Stimulated activated CD8-positive, alpha-beta memory T cell treated with anti-CD3 and anti-CD28 coated beads, Interleukin-12 subunit alpha, Interleukin-12 subunit beta, amount 100 ng/mL, for 24 hours (primary cell): ENCODE data around the gene AP2B1.
A peak's percentile ranks its signal among the peaks of the same experiment; 100 is the strongest.
"Not testable (repeated sequence)": the region's sequence is repeated elsewhere in the genome, so short reads cannot be mapped to it uniquely, and the experiment has no call there.

Experiments
- DNase-seq: peaks from one replicate; pipeline ENCODE4 v3.0.0-alpha.2; 2020; ENCODE audit errors: extremely low read depth

Gene AP2B1

DNA sequence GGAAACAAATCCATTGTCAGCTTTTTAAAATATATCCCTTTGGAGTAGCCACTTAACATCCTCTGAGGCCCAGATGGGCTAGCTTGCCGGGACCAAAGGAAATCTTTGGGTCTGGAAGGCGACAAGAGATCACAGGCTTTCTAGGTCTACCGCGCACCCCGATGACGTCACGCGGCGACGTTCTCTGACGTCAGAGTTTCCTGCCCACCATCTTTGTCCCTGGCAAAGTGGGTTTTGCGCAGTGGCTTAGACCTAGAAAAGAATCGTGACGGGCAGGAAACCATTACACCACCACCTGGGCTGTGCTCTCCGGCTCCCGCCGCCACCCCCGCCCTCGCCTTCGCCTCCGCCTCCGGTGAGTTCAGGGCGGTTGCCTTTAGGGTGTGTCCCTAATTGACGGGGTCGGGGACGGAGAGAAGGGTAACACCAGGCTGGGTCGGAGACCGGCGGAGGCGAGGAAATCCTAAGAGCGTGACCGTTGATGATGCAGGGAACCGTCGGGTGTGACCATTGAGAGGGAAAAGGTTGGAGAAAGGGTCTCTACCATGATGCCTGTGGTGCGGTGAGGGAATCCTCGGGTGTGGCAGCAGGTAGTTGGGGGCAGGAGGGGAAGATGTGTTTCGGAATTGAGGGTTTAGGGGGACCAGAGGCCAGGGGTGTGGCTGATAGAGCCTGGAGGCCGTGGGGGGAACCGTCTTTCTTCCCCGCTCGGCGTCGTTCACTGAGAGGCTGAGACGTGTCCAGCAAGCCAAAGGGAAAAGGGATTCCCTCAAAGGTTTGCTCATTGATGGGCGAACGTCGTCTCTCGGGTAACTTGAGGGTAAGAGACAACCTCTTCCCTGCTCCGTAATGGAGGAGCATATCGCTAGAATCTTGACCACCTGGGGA lies at the start of gene AP2B1:
Gene AP2B1, plus strand, starts transcription at position 249 of the 888 bp plus-strand sequence. CDS start 6,709 bp downstream, outside the sequence.
- peak; percentile 80 for DNase-seq

DNA sequence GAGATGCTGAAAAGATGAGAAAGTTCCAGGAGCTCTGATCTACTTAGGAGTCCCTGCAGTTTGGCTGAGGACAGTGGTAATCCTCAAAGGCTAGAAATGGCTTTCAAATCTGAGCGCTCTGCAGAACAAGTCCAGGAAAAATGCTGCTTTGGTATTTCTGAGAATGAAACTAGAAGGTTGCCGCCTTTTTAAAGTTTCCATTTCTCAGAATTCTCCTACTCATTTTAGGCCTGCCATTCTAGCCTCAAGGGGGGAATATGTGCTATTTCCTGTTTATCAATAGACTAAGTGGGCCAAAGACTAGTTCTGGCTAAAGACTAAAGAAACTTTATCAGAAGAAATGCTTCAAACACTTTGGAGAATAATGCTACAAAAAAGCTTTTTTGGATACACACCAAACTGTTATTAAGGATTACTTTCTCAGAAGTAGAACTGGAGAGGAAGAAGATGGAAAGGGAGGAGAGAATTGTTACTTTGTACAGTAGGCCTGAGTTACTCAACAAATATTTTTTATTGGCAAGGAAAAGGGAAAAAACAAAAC lies 49.5 kb upstream of the AP2B1 start, which contains the start of gene SLFN12L:
Gene SLFN12L, minus strand, starts transcription at position 78 of the 541 bp plus-strand sequence. CDS start 15,314 bp downstream, outside the sequence.
- DNase-seq, result no peak

DNA sequence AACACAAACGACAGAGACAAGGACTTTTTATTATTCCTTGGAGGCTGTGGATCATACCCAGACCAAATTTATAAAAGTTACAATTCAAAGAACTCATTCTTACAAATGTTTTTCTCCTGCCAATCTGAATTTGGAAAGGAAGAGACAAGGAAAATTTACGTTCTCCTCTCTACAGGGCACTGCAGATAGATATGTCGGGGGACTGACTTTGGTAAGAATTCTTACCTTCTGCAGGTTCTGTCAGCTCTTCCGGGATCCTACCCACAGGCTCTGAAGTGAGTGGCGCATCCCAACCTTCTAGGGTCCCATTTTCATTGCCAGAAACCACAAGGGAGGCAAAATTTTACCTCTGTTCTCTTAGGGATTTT lies 47.5 kb upstream of the AP2B1 start:
- no peak for DNase-seq

DNA sequence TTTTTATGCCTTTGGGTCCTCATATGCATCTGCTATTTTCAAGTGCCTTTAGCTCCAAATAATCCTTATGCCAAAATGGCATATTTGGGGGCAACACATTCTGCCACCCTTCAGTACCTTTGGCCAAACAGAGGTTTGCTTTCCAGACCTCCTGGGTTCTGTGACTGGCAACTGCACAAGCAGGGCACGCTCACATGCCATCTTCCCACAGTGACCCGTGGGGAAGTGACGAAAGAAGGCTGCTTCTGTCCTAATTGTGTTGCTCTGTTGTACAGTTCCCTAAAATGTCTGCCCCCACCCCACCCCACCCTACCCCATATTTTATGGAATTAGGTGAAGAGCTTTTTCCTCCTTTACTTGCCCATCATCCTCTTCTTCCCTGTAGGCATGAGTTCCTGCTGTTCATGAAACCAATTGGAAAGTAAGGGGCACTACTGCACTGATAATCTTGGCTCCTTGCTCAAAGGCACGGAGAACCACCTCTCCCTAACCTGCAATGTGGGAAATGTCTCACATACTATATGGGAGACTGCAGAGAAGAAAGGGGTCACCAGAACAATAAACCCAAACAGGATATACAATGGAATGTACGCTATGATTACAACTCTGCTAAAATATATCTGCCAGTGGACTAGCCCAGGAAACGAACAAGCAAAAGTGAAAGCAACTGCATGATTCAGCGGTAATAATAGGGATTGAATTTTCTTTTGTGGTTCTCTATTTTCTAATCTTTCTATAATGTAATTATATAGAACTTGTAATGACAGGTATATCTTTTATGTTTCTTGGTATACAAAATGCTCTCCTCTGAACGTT lies 46.3 kb upstream of the AP2B1 start:
- no peak for DNase-seq

- DNase-seq, result no peak
These were observed 45.7 kb upstream of the AP2B1 start for GRCh38 chr17:35541434-35541833.

DNA sequence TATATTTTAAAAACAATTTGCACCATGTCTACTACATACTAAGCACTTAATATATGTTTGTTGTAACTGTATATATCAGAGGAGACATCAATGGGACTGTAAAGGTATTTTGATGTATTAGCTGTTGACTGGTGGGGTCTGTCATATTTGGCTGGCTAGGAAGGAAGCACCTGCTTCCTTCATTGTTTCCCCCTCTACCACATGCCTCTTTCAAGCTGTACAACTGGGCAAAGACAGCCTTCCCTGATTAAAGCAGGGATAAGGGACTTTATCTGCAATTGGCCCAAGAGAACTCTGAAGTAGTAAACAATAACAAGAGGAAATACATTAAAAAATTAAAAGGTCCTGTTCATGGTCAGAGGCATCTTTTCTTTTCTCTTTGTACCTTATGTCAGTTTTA lies 44.1 kb upstream of the AP2B1 start:
- no peak for DNase-seq

- no peak for DNase-seq
These were observed 43.3 kb upstream of the AP2B1 start for GRCh38 chr17:35543856-35544255.

DNA sequence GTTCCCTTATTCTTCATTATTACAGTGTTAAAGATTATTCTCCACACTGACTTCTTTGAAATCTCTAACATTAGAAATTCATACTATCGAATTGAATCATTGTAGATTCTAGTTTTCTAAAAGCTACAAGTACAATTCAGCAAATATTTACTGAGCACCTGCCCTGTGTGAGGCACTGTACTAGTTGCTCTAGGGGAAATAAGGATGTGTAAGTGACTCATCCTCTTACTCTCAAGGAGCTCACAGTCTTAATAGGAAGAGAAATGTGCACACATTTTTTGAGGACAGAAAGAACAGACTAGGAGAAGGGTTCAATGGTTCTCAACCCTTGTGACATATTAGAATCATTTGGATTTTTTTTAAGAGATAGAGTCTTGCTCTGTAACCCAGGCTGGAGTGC lies 42.0 kb upstream of the AP2B1 start:
- DNase-seq, result no peak

DNA sequence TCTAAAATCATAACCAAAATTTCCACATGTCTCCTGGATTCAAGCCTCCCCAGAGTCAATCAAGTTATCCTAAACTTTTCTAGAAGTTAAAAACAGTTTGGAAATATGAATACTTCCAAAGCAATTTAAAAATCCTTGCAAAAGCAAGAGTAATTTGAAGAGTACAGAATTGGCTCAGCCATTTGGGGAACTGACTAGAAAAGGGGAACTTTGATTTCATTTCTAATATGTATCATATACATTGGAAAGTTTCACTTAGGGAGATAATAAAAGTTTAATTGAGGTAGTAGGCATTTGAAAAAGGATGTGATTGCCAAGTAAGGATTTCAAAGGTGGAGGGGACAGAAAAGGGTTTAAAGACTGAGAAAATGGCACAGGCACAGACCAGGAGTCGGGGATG lies 40.6 kb upstream of the AP2B1 start:
- no peak for DNase-seq

DNA sequence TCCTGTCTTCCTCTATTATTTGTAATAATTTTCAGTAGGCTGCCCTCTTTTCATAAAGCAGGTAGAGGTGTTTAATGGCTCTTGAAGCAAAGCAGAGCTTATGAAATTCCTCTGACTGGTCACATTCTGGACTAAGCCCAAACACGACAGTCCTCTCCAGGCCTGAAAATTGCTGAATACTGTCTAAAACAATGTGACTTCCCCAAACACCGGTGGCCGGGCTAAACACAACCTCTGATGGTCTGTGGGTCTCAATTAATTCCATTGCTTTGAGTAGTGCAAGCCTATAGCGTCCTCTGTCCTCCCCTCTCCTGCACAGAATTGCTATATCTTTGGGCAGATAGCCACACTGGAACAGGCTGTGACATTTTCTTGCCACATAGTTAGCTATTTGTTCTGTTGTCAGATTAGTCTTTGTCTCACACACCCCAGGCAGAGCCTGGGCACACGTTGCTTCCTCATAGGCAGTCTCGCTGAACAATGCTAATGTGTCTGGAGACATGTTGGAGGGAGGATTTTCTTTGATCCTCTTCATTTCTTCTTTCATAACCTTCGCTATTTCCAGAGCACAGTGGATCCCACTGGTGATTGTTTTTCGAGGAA lies 38.8 kb upstream of the AP2B1 start:
- DNase-seq, result no peak

- no peak for DNase-seq
These were observed 38.1 kb upstream of the AP2B1 start for GRCh38 chr17:35548978-35549377.

DNA sequence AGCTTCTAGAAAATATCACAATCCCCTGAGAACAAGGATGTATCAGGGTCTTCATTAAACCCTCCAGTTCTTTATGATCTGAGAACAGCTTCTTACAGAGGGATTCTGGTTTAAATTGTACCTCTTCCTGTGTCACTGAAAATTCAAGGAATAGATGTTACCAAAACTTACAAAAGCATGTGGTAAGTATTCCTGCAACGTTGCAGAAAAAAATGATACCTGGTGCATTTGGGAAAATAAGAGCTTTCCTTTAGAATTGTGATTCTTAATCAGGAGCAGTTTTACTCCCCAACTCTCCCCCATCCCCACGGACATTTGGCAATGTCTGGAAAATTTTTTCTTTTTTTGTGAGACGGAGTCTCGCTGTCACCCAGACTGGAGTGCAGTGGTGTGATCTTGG lies 33.8 kb upstream of the AP2B1 start:
- DNase-seq, result no peak

DNA sequence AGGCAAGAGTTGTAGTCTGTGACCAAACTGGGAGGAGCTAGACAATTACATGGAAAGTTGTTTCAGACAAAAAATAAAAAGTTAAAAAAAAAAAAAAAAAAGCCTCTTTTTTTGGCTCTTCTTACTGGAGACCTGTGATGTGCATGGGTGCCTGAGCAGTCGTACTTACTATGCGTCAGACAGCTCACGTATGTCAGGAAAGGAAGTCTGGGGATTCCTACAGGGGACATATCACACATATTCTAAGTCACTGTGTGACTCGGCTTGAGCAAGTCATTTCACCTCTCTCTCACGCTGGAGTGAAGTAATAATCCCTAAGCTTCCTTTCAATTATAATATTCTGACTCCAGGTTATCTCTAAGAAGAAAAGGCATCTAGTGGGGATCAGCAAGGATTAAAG lies 32.5 kb upstream of the AP2B1 start:
- DNase-seq, result no peak

DNA sequence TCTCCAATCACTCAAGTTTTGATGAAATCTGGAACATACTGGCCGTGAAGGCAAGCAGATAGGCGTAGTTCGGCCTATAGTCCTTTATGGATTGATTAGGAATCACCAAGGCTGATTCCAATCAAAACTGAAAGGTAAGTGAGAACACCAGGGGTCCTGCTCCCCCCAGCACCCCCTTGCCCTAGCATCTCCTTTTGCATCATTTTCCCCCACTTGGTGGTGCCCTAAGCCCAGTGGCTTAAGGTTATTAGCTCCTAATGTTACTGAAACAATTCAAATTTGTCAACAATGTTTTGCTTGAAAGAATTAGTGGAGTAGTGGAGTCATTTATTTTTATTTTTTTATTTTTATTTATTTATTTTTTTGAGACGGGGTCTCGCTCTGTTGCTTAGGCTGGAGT lies 31.4 kb upstream of the AP2B1 start:
- DNase-seq, result no peak

GRCh38 chr17:35557353-35557752 lies 29.8 kb upstream of the AP2B1 start:
- no peak for DNase-seq

DNA sequence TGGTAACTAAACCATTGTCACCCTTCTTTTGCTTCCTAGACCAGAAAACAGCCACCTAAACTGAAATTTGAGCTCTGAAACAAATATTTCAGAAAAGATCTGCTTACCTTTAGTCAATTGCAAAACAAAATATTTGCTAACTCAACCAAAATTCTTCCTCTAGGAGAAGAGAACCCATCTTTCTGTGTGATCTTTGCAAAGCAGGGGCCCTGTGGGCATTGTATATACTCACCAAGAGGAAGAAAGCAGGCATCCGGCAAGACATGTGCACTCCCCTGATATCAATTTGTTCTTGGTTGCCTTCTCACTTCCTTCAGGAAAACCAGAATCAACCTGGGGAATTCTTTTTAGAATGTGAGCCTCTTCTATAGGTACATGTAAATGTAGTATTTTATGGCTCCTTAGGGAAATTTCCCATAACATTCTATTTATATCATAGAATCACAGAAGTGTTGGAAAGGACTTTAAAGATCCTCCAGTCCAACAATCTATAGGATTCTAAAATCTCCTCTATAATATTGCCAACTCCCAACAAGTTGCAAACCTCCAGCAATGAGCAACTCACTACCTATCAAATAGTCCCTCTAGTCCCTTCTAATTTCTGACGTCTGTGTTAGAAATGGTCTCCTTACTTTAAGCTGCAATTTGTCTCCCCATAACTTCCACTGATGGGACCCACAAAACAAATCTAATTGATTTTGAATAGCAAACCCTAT lies 27.5 kb upstream of the AP2B1 start:
- no peak for DNase-seq

- DNase-seq, result no peak
These were observed 26.4 kb upstream of the AP2B1 start, which contains the start of gene SLFN14 for GRCh38 chr17:35560703-35561102. Gene SLFN14 (minus strand): TSS chr17:35560819. CDS start chr17:35558062, 2,757 bp downstream.

- DNase-seq, result not testable (repeated sequence)
These were observed 23.9 kb upstream of the AP2B1 start for GRCh38 chr17:35563181-35563580.

- no peak for DNase-seq
These were observed 20.2 kb upstream of the AP2B1 start for GRCh38 chr17:35566968-35567367.

DNA sequence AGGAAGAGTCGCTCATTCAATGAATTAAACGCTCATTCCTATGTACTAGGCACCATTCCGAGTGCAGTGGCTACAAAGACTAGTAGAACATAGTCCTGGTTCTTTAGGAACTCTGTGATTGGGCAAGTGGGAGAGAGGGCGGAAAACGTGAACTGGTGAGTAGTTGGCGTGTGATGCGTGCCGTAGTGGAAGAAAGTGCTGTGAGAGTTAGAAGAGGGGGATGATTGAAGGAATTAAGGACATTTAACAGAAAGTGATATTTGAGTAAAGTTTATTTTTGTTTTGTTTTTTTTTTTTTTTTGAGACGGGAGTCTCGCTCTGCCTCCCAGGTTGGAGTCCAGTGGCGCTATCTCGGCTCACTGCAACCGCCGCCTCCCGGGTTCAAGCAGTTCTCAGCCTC lies 18.6 kb upstream of the AP2B1 start:
- DNase-seq, result no peak

GRCh38 chr17:35569405-35569804 lies 17.7 kb upstream of the AP2B1 start:
- no peak for DNase-seq
